Dedifferentiated amniotic fluid mesenchymal stem cell (primary cell): ENCODE results near the gene WDR27.
"Not testable (repeated sequence)": the region's sequence is repeated elsewhere in the genome, so short reads cannot be mapped to it uniquely, and the experiment has no call there.

Experiments
- DNase-seq: peaks from one replicate; pipeline ENCODE4 v3.0.0-alpha.2; 2016; ENCODE audit errors: extremely low spot score

Gene WDR27

DNA sequence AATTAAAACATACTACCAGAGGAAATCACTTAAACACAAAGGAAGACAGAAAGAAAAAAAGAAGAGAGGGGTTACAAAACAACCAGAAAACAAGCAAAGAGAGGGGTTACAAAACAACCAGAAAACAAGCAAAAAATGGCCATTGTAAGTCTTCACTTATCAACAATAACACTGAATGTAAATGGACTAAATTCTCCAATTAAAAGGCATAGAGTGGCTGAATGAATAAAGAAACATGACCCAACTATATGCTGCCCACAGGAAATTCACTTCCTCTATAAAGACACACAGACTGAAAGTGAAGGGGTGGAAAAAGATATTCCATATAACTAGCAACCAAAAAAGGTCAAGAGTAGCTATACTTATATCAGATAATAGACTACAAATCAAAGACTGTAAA is 180.0 kb downstream of the WDR27 start:
- DNase-seq: no peak

- DNase-seq: peak; percentile 80
Observed at GRCh38 chr6:169520104-169520503, 181.7 kb downstream of the WDR27 start.

DNA sequence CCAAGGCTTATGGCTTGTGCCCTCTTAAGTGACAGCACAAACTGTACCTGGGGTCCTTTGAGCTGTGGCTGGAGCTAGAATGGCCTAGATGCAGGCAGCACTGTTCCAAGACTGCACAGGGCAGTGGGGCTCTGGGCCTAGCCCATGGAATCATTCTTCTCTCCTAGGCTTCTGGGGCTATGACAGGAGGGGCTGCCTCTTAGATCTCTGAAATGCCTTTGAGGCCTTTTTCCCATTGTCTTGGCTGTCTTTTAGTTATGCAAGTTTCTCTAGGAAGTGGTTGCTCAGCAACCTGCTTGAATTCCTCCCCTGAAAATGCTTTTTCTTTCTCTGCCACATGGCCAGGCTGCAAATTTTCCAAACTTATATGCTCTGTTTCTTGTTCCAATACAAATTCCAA is 183.4 kb downstream of the WDR27 start:
- no peak for DNase-seq

- no peak for DNase-seq
Observed at GRCh38 chr6:169513478-169514193, 188.2 kb downstream of the WDR27 start.

- not testable (repeated sequence) for DNase-seq
Observed at GRCh38 chr6:169511785-169512184, 190.0 kb downstream of the WDR27 start.

DNA sequence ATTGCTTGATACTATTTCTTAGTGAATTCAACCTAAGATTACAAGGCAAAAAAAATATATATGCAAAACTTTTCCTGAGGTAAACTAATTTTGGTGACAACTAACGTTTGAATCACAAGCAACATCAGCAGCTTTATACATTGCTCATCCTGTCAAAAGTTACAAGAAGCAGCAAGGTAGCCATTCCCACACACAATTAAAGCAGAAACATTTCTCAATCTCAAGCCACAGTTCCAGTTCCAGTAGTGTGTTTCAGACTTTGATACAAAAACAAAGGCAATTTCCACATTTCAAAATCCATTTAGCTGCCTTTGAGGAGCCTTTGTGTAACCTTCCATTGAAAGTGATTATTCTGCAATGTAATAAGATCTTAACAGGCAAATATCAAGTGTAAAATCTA is 191.0 kb downstream of the WDR27 start:
- DNase-seq: no peak

GRCh38 chr6:169508452-169508851 is 193.4 kb downstream of the WDR27 start:
- DNase-seq: no peak

- DNase-seq: no peak
Observed at GRCh38 chr6:169503422-169504152, 198.2 kb downstream of the WDR27 start.

DNA sequence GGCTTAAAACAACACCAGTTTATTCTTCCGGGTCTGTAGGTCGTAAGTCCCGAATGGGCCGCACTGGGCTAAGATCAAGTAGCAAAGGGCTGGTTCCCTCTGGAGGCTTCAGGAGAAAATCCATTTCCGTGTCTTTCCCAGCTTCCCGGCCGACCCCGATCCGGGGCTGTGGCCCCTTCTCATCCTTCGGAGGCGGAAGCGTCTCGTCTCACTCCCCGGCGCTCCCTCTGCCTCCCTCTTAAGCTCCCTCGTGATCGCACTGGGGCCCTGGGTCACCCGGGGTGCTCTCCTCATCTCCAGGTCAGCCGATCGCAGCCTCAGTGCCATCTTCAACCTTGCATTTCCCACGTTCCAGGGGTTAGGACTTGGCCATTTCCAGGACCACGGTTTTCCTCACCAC is 199.4 kb downstream of the WDR27 start:
- no peak for DNase-seq

- DNase-seq: no peak
Observed at GRCh38 chr6:169501777-169502313, 200.0 kb downstream of the WDR27 start.

- DNase-seq: no peak
Observed at GRCh38 chr6:169501128-169501527, 200.7 kb downstream of the WDR27 start.

GRCh38 chr6:169500688-169501087 is 201.1 kb downstream of the WDR27 start:
- DNase-seq: no peak

GRCh38 chr6:169499848-169500247 is 202.0 kb downstream of the WDR27 start:
- no peak for DNase-seq

DNA sequence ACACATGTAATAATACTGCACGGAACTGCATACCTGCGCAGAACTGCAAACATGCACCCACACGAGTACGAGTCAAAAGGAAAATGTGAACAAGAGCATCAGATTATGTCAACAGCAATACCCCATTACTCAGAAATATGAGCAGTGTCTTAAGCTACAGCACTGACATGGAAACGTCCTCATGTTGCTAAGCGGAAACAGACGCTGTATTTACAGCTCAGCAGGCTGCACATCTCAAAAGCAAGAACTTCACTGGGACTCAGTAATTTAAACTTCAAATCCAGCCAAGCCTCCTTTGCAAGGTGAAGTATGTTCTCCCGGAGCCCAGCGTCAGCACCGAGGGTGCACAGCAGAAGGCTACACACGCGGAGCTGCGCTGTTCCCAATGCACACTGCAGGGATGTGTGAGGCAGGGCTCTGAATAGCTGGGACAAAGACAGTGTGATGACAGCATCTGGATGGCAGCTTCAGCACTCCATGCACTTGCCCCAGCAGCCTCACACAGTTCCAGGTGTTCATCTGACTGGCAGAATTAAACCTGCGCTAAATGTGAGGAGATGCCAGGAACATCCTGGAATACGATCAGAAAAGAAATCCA is 202.8 kb downstream of the WDR27 start:
- no peak for DNase-seq

DNA sequence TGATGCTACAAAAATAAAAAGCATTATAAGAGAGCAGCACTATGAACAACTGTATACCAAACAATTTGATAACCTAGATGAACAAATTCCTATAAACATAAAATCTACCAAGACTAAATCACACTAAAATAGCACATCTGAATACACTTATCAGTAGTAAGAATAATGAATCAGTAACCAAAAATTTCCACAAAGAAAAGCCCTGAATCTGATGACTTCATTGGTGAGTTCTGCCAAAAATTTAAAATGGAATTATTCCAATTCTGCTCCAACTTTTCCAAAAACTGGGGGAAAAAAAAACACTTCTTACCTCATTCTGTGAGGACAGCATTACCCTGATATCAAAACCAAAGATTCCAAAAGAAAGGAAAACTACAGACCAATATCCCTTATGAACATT is 206.2 kb downstream of the WDR27 start:
- peak; percentile 36 for DNase-seq

- DNase-seq: no peak
Observed at GRCh38 chr6:169494038-169494437, 207.8 kb downstream of the WDR27 start.

DNA sequence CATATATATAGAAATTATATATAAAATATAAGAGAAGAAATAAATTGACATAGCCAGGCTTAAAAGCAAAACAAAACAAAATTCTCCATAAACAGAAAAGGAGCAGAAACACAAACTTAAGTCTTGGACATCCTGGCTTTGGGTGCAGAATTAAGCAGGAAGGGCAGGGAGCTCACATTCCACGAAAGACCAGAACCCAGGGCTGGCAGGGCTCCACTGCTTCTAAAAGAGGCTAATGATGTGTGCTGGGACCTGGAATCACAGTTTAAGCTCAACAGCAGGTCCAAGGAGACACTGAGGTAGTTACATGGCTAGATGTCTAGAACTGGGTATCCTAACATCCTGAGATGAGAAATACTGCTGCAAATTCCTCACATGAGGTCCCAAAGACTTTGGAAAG is 210.3 kb downstream of the WDR27 start:
- DNase-seq: no peak

DNA sequence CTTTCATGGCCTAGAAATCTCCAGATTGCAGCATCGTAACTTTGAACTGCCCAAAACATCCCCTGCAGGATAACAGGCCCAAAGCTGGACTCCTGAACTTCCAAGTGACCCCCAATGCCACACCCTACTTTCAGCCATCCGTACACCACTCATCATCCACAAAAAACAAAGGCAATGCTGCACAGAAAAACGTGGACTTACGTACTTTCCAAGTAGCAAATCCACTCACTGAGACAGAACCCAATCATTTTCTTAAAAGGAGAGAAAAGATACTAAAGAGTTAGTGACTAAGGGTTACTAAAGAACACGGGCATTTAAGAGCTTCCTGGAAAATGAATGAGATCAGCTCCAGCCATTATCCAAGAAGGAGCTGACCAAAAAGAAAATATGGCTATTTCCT is 211.0 kb downstream of the WDR27 start:
- no peak for DNase-seq

GRCh38 chr6:169490246-169490641 is 211.6 kb downstream of the WDR27 start:
- no peak for DNase-seq

- no peak for DNase-seq
Observed at GRCh38 chr6:169489563-169490245, 212.1 kb downstream of the WDR27 start.

- no peak for DNase-seq
Observed at GRCh38 chr6:169487579-169488436, 214.0 kb downstream of the WDR27 start.
